Activated CD4-positive, alpha-beta T cell treated with anti-CD3 and anti-CD28 coated beads, Interleukin-2, amount 10 ng/mL, durations not matched to agents 7 days and 5 days (primary cell): ENCODE data around the gene MIS18A. TPM values are rescaled to one million over a fixed set of nuclear protein-coding genes. Genes with fewer than 3 reads are reported as not detected.
"Not testable (repeated sequence)": the region's sequence is repeated elsewhere in the genome, so short reads cannot be mapped to it uniquely, and the experiment has no call there.

Source experiments
- CTCF ChIA-PET: fragments of 350-600 bp; sonication (Branson Sonifier 250); formaldehyde crosslinking; loops from one replicate; lab custom pipeline; 2021; ENCODE audit warnings: antibody characterized with exemption; lab: Charles Lee
- POLR2A ChIA-PET: fragments of 350-600 bp; sonication (Branson Sonifier 250); formaldehyde crosslinking; loops from one replicate; lab custom pipeline; 2021; ENCODE audit warnings: antibody characterized with exemption; lab: Charles Lee
- DNase-seq: peaks from one replicate; pipeline ENCODE4 v3.0.0-alpha.2; 2020
- H3K27ac Mint-ChIP-seq: one replicate; pipeline ENCODE4 v1.8.0; 2021; ENCODE audit warnings: mild to moderate bottlenecking, moderate library complexity, mixed read lengths
- H3K27me3 Mint-ChIP-seq: one replicate; pipeline ENCODE4 v1.8.0; 2021; ENCODE audit warnings: mixed read lengths
- H3K36me3 Mint-ChIP-seq: one replicate; pipeline ENCODE4 v1.8.0; 2021; ENCODE audit warnings: low read depth, mixed read lengths
- H3K4me1 Mint-ChIP-seq: one replicate; pipeline ENCODE4 v1.8.0; 2021; ENCODE audit warnings: mixed read lengths
- H3K4me3 Mint-ChIP-seq: one replicate; pipeline ENCODE4 v1.8.0; 2021; ENCODE audit warnings: mild to moderate bottlenecking, moderate library complexity, mixed read lengths
- H3K9me3 Mint-ChIP-seq: one replicate; pipeline ENCODE4 v1.8.0; 2021; ENCODE audit warnings: mixed read lengths
- total RNA-seq, 2 experiments: library from RNA; stranded (reverse); gene quantifications; one replicate each; pipeline ENCODE4 v1.2.3, GENCODE V29; 2021

MIS18A gene
- total RNA-seq, 2 experiments from 2014 or later, result 18.6 to 19.6 TPM

DNA sequence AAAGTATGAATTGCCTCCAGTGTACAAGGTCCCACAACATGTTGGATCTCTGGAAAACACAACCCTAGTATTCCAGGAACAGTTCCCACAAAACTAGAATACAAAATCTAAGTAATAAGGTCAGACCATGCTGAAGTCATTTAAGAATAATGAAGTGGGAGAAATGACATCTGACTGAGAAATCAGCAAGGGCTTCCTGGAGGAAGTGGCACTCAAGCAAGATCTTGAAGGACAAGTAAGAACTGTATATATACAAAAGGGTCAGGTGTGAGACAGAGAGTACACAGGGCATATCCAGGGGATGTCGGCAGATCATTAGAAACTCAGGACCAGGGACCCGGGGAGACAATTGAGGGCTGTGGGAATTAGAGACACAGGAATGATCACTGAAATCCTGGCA lies 18.7 kb downstream of the MIS18A start:
- ChIA-PET CTCF (interaction anchor here (0.7 kb wide), 1 partner anchor 309 kb away, joined by 4 read pairs; no protein-coding TSS in a partner anchor), POLR2A (no interaction called here)
- Mint-ChIP-seq H3K27ac (no peak overlapping the region), H3K4me1 (no peaks in the 10 kb centered on the region), H3K4me3 (no peak overlapping the region), H3K9me3 (no peaks in the 10 kb centered on the region), H3K27me3 (no peaks in the 10 kb centered on the region), H3K36me3 (no peaks in the 10 kb centered on the region)
- DNase-seq, result no peak

DNA sequence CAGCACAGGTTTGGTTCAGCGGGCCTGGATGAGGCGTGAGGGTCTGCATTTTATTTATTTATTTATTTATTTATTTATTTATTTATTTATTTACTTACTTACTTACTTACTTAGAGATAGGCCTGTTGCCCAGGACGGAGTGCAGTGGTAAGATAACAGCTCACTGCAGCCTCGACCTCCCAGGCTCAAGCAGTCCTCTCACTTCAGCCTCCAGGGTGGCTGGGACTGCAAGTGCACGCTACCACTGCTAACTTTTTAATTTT lies 20.1 kb downstream of the MIS18A start:
- H3K4me3 Mint-ChIP-seq, H3K9me3 Mint-ChIP-seq, POLR2A ChIA-PET, H3K4me1 Mint-ChIP-seq, H3K27ac Mint-ChIP-seq, CTCF ChIA-PET, H3K36me3 Mint-ChIP-seq, DNase-seq, H3K27me3 Mint-ChIP-seq: not testable (repeated sequence)

DNA sequence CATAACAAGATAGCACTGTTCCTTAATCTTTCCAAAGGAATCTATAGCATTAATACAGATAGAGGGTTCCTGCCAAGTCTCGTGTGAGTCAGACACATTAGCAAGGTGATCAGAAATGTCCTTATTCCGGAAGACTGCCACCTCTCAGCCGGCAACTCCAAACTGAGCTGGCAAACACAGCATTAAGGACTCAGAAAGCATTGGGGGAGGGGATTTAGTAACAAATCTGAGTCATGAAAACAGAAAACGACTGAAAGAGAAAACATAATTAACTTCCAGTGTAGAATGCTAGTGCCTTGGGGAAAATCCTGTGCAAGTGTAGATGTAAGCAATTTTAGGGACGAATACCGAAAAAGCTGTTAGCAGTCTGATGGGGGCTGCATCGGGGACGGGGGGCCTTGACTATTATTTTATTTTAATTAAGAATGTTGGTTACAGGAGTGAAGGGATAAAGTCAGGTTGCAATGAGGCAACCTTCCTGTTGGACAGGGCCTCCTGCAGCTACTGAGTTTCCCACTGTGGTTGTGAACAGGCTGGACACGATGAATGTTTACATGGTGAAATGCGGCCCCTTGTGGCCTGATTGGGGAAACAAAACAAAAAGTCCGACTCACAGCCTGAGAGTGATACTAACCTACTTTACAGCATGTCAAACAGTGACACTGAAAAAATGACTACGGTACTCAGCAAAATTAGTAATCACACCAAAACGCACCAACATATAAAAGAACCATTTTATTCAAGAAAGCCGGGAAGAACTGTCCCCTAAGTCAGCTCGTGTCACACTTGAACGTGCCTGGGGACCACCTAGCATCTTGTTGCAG lies 20.7 kb downstream of the MIS18A start:
- no peak overlapping the region for H3K27ac Mint-ChIP-seq
- H3K4me1 Mint-ChIP-seq, result no peaks in the 10 kb centered on the region
- H3K4me3 Mint-ChIP-seq, result no peak overlapping the region
- H3K27me3 Mint-ChIP-seq, result no peaks in the 10 kb centered on the region
- no peaks in the 10 kb centered on the region for H3K9me3 Mint-ChIP-seq
- ChIA-PET CTCF (no interaction called here), POLR2A (no interaction called here)
- no peaks in the 10 kb centered on the region for H3K36me3 Mint-ChIP-seq
- DNase-seq, result peak; percentile 48

DNA sequence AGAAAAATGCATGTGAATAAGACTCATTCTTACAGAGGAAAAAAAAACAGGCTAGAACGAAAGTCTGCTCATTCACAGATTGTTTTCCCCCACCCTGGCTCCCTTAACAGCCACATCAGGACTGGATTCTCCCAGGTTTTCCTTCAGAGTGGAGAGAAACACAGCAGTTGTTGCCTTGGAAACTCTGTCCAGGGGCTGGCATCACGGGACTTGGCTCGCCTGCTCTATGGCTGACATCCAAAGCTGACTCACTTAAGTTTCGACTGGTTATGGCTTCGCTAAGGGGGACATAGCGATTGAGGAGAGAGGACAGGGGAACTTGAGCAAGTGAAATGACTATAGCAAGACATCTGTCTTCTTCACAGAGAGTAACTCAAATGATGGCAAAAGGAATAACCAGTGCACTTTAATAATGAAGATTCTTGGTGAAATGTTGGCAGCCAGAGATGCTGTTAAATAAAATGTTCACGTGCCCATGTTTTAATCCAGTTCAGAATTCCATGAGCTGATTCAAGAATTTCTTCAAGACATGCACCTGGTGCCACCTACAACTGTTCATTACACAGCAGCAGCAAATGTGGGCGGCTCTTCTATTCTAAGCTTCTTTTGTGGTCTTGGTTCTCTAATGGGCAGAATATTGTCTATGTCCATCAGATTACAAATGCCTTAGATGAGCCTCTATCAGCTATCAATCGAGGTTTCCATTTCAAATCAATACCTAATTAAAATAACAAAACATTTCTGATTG lies 21.8 kb downstream of the MIS18A start:
- H3K4me1 Mint-ChIP-seq, result no peaks in the 10 kb centered on the region
- H3K27ac Mint-ChIP-seq, result no peak overlapping the region
- no peak overlapping the region for H3K4me3 Mint-ChIP-seq
- H3K36me3 Mint-ChIP-seq, result no peaks in the 10 kb centered on the region
- H3K27me3 Mint-ChIP-seq, result peaks cover 2% of the 10 kb centered on the region
- H3K9me3 Mint-ChIP-seq, result no peaks in the 10 kb centered on the region
- ChIA-PET POLR2A (no interaction called here), CTCF (no interaction called here)
- no peak for DNase-seq

- no peak for DNase-seq
- H3K36me3 Mint-ChIP-seq, result no peaks in the 10 kb centered on the region
These were observed 22.6 kb downstream of the MIS18A start for GRCh38 chr21:32256251-32256650.

DNA sequence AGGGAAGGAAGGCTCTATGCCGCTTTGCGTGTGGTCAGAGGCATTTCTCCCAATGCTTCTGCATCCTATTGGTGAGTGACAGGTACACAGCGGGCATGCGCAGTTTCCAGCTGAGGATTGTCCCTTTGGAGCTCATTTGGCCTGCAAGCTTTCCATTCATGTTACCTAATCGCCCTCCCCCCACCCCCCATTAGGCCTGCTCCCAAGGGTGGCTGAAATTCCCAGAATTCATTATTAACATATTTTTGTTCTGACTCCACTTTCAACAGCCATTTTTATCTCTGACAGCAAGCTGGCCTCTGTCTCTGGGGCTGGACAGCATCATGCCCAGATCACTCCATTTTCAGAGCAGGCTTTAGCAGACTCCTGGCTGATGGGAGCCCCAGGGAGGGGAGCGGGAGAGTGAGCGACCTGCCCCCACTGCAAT lies 25.6 kb downstream of the MIS18A start:
- Mint-ChIP-seq H3K4me1 (no peaks in the 10 kb centered on the region), H3K9me3 (peaks cover 4% of the 10 kb centered on the region), H3K27ac (no peak overlapping the region), H3K27me3 (peaks cover 5% of the 10 kb centered on the region), H3K36me3 (no peaks in the 10 kb centered on the region), H3K4me3 (no peak overlapping the region)
- no peak for DNase-seq
- POLR2A ChIA-PET, result no interaction called here
- CTCF ChIA-PET, result no interaction called here

More at GRCh38 chr21:32256251-32256650, 22.6 kb downstream of the MIS18A start:
- Mint-ChIP-seq H3K4me3 (no peak overlapping the region), H3K27ac (no peak overlapping the region), H3K9me3 (peaks cover 3% of the 10 kb centered on the region), H3K27me3 (peaks cover 5% of the 10 kb centered on the region), H3K4me1 (no peaks in the 10 kb centered on the region)
- ChIA-PET POLR2A (no interaction called here), CTCF (interaction anchor here (0.6 kb wide), 1 partner anchor 529 kb away, joined by 4 read pairs; no protein-coding TSS in a partner anchor)

- no peak for DNase-seq
- Mint-ChIP-seq H3K27ac (no peak overlapping the region), H3K9me3 (peaks cover 4% of the 10 kb centered on the region), H3K4me1 (no peaks in the 10 kb centered on the region), H3K36me3 (no peaks in the 10 kb centered on the region), H3K4me3 (no peak overlapping the region), H3K27me3 (peaks cover 5% of the 10 kb centered on the region)
- CTCF ChIA-PET, result no interaction called here
- POLR2A ChIA-PET, result no interaction called here
These were observed 26.7 kb downstream of the MIS18A start for GRCh38 chr21:32252136-32252535.

DNA sequence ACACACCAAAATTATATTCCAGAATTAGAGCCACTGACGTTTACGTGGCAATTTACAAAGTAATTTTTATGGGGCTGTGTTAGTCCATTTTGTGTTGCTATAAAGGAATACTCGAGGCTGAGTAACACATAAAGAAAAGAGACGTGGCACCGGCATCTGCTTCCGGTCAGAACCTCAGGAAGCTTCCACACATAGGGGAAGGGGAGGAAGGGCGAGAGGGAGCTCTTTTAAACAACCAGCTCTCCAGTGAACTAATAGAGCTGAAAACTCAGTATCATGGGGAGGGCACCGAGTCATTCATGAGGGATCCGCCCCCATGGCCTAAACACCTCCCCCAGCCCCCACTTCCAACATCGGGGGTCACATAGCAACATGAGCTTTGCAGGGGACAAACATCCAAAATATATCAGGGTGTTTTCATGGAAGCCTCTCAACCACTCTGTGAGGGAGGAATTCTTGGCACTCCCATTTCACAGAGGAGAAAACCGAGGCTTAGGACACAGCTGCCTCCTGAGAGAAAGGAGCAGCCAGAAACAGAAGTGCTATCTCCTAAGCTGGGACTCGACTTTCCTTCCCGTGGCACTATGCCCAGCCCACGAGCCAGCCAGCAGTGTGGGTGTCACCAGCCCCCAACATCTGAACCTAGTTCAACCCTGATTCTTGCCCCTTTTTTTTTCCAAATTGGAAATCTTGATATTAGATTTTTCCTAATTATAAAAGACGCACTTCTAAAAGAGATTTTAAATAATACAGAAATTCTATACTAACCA lies 29.2 kb downstream of the MIS18A start:
- Mint-ChIP-seq H3K27ac (no peak overlapping the region), H3K4me3 (no peak overlapping the region), H3K9me3 (peaks cover 4% of the 10 kb centered on the region), H3K36me3 (no peaks in the 10 kb centered on the region), H3K27me3 (peaks cover 9% of the 10 kb centered on the region), H3K4me1 (no peaks in the 10 kb centered on the region)
- DNase-seq, result no peak
- ChIA-PET CTCF (interaction anchor here (0.6 kb wide), 2 partner anchors 36 to 1196 kb away, joined by 4 read pairs; no protein-coding TSS in a partner anchor), POLR2A (no interaction called here)

GRCh38 chr21:32248571-32249461 lies 30.0 kb downstream of the MIS18A start:
- POLR2A ChIA-PET, result no interaction called here
- DNase-seq, result no peak
- Mint-ChIP-seq H3K27ac (no peak overlapping the region), H3K4me3 (no peak overlapping the region), H3K4me1 (no peaks in the 10 kb centered on the region), H3K9me3 (peaks cover 4% of the 10 kb centered on the region), H3K27me3 (peaks cover 9% of the 10 kb centered on the region), H3K36me3 (no peaks in the 10 kb centered on the region)
- CTCF ChIA-PET, result no interaction called here

GRCh38 chr21:32246571-32247140 lies 32.2 kb downstream of the MIS18A start:
- Mint-ChIP-seq H3K27me3 (peaks cover 6% of the 10 kb centered on the region), H3K4me3 (no peak overlapping the region), H3K9me3 (peaks cover 4% of the 10 kb centered on the region), H3K4me1 (no peaks in the 10 kb centered on the region), H3K36me3 (no peaks in the 10 kb centered on the region), H3K27ac (no peak overlapping the region)
- DNase-seq, result no peak
- POLR2A ChIA-PET, result no interaction called here
- CTCF ChIA-PET, result no interaction called here

DNA sequence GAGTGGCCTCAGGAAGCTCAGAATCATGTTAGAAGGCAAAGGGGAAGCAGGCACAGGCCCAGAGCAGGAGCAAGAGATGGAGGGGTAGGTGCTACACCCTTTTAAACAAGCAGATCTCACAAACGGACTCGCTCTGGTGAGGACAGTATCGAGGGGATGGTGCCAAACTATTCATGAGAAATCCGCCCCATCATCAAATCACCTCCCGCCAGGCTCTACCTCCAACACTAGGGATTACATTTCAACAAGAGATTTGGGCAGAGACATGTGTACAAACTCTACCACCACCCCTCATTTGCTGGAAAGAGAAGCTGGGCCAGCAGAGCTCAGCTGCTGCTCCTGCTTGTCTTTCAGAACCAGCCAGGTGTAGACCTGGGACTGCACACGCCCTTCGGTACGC lies 32.9 kb downstream of the MIS18A start:
- DNase-seq, result no peak
- CTCF ChIA-PET, result no interaction called here
- POLR2A ChIA-PET, result no interaction called here
- Mint-ChIP-seq H3K4me3 (no peak overlapping the region), H3K27me3 (peaks cover 4% of the 10 kb centered on the region), H3K9me3 (no peaks in the 10 kb centered on the region), H3K36me3 (no peaks in the 10 kb centered on the region), H3K4me1 (peaks cover 2% of the 10 kb centered on the region), H3K27ac (no peak overlapping the region)
